ENCODE measurements around the gene CDC42EP4. TPM values are rescaled to one million over a fixed set of nuclear protein-coding genes. Genes with fewer than 3 reads are reported as not detected.

Gene CDC42EP4
- total RNA-seq, 2 experiments from 2014 or later, result not detected

DNA sequence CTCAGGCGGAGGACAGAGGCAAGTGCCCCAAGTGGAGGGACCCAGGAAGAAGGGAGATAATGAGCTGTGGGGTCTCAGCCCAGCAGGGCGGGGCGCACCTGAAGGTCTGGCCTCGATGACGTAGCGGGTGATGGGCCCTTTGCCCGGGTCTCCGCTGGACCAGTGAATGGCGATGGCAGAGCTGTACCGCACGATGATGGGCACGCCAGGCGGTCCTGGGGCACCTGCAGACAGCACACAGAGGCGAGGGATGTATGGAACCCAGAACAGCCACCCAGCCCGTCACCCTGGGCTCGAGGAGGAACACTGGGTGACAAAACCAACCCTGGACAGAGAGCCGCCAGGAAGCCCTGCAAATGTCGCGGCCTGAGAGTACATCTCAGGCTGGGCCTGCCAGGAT, 46.2 kb upstream of the CDC42EP4 start:
- ChIA-PET POLR2A (no interaction called here), CTCF (ENCODE audit: unreplicated experiment) (no interaction called here)
- Histone ChIP-seq H3K4me1 (ENCODE audit: insufficient read depth, low read length, poor library complexity, severe bottlenecking) (no peaks in the 10 kb centered on the region), H3K27ac (ENCODE audit: low read depth, low read length, poor library complexity, severe bottlenecking) (no peak overlapping the region), H3K4me3 (ENCODE audit: low read depth, low read length, poor library complexity, severe bottlenecking) (no peak overlapping the region), H4K20me1 (ENCODE audit: insufficient read depth, low read length) (no peaks in the 10 kb centered on the region), H3K9me3 (ENCODE audit: low read length) (no peaks in the 10 kb centered on the region), H2AFZ (ENCODE audit: low read length) (no peak overlapping the region), H3K9me2 (ENCODE audit: insufficient read depth, low read length) (no peaks in the 10 kb centered on the region), H3K4me2 (ENCODE audit: low read length) (no peak overlapping the region), H3K36me3 (ENCODE audit: insufficient read depth, low read length) (no peaks in the 10 kb centered on the region), H3K79me2 (ENCODE audit: insufficient read depth, low read depth, low read length) (no peaks in the 10 kb centered on the region)
- TF ChIP-seq EZH2phosphoT487 (IDR thresholded peaks at IDR 0.05; ENCODE audit: borderline replicate concordance, low read depth, low read length), result no peak
- TF ChIP-seq, protein P1, sequence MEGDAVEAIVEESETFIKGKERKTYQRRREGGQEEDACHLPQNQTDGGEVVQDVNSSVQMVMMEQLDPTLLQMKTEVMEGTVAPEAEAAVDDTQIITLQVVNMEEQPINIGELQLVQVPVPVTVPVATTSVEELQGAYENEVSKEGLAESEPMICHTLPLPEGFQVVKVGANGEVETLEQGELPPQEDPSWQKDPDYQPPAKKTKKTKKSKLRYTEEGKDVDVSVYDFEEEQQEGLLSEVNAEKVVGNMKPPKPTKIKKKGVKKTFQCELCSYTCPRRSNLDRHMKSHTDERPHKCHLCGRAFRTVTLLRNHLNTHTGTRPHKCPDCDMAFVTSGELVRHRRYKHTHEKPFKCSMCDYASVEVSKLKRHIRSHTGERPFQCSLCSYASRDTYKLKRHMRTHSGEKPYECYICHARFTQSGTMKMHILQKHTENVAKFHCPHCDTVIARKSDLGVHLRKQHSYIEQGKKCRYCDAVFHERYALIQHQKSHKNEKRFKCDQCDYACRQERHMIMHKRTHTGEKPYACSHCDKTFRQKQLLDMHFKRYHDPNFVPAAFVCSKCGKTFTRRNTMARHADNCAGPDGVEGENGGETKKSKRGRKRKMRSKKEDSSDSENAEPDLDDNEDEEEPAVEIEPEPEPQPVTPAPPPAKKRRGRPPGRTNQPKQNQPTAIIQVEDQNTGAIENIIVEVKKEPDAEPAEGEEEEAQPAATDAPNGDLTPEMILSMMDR (conservative IDR thresholded peaks at IDR 0.05; ENCODE audit: low read length), result no peak
- DNase-seq (ENCODE audit: low spot score), result no peak
- intact Hi-C loops (cut with micrococcal nuclease; ENCODE audit: unreplicated experiment), result no loop called here
- BruUV-seq (replicated peaks), result no TSS peak

DNA sequence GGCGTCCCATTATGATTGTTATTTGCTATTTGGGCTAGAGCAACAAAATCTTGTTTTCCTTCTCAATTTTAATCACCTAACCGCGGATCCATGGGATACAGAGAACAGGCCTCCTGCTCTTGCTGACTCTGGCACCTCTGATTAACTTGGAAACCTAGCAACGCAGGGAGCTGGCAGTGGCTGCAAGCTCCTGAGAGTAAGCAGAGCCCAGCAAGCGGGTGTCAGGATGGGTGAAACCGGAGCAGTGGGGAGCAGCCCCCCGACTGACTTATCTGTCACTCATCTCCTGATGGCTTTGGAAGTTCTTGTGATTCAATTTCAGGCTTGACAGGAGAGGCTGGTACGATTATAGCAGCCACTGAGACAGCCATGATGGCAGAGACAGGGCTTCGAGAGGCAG, 45.5 kb upstream of the CDC42EP4 start:
- CTCF ChIA-PET (ENCODE audit: unreplicated experiment), result no interaction called here
- TF ChIP-seq, protein P1 (conservative IDR thresholded peaks at IDR 0.05; ENCODE audit: low read length), result no peak
- no peak for TF ChIP-seq EZH2phosphoT487 (IDR thresholded peaks at IDR 0.05; ENCODE audit: borderline replicate concordance, low read depth, low read length)

DNA sequence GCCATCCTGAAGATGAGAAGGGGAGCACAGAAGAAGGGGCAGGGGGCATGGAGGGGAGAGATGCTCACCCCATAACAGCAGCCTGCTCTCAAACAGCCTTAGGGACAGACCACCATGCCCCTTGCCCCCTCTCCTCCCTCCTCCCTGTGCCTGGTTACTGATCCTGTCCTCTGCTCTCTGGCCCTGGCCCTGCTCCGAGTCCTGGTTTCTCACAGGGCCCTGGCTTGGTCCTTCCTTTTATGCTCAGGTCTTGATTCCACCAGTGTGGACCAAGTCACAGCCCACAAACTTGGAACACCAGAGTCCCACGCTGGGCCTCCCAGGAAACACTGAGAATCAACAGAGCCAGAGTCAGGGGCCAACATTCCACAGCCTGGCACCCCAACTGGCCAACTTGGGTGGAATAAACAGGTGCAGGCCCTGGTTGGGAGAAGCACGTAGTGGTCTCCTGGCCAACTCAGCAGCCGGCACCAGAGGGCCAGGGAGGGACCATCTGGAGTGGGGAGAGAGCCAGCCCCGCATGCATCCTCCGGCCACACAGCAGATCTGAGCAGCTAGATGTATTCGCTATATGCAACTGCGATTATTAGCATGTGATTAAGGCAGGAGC, 44.9 kb upstream of the CDC42EP4 start:
- Histone ChIP-seq H3K9me3 (ENCODE audit: low read length) (no peaks in the 10 kb centered on the region), H3K27ac (ENCODE audit: low read depth, low read length, poor library complexity, severe bottlenecking) (no peak overlapping the region), H3K79me2 (ENCODE audit: insufficient read depth, low read depth, low read length) (no peaks in the 10 kb centered on the region), H3K4me1 (ENCODE audit: insufficient read depth, low read length, poor library complexity, severe bottlenecking) (no peaks in the 10 kb centered on the region), H2AFZ (ENCODE audit: low read length) (no peak overlapping the region), H3K4me3 (ENCODE audit: low read depth, low read length, poor library complexity, severe bottlenecking) (no peak overlapping the region), H3K4me2 (ENCODE audit: low read length) (no peak overlapping the region), H3K9me2 (ENCODE audit: insufficient read depth, low read length) (no peaks in the 10 kb centered on the region), H3K36me3 (ENCODE audit: insufficient read depth, low read length) (no peaks in the 10 kb centered on the region), H4K20me1 (ENCODE audit: insufficient read depth, low read length) (no peaks in the 10 kb centered on the region)
- ChIA-PET POLR2A (no interaction called here), CTCF (ENCODE audit: unreplicated experiment) (interaction anchor here (0.5 kb wide), 1 partner anchor 299 kb away, joined by 3 read pairs; no protein-coding TSS in a partner anchor)
- no TSS peak for BruUV-seq (replicated peaks)
- DNase-seq (ENCODE audit: low spot score), result no peak
- TF ChIP-seq, protein P1 (conservative IDR thresholded peaks at IDR 0.05; ENCODE audit: low read length), result no peak
- no peak for TF ChIP-seq EZH2phosphoT487 (IDR thresholded peaks at IDR 0.05; ENCODE audit: borderline replicate concordance, low read depth, low read length)
- intact Hi-C loops (cut with micrococcal nuclease; ENCODE audit: unreplicated experiment), result no loop called here

More for the DNA sequence above, 45.5 kb upstream of the CDC42EP4 start:
- Histone ChIP-seq H3K4me3 (ENCODE audit: low read depth, low read length, poor library complexity, severe bottlenecking) (no peak overlapping the region), H4K20me1 (ENCODE audit: insufficient read depth, low read length) (no peaks in the 10 kb centered on the region), H3K4me2 (ENCODE audit: low read length) (no peak overlapping the region), H3K36me3 (ENCODE audit: insufficient read depth, low read length) (no peaks in the 10 kb centered on the region), H3K4me1 (ENCODE audit: insufficient read depth, low read length, poor library complexity, severe bottlenecking) (no peaks in the 10 kb centered on the region), H3K9me2 (ENCODE audit: insufficient read depth, low read length) (no peaks in the 10 kb centered on the region), H3K27ac (ENCODE audit: low read depth, low read length, poor library complexity, severe bottlenecking) (no peak overlapping the region), H2AFZ (ENCODE audit: low read length) (no peak overlapping the region), H3K79me2 (ENCODE audit: insufficient read depth, low read depth, low read length) (no peaks in the 10 kb centered on the region), H3K9me3 (ENCODE audit: low read length) (no peaks in the 10 kb centered on the region)
- no TSS peak for BruUV-seq (replicated peaks)
- DNase-seq (ENCODE audit: low spot score), result no peak
- POLR2A ChIA-PET, result no interaction called here
- intact Hi-C loops (cut with micrococcal nuclease; ENCODE audit: unreplicated experiment), result no loop called here
